ENCODE results near the gene OSBP2.

Gene OSBP2

GRCh38 chr22:30694640-30695350 is at the start of gene OSBP2:
OSBP2 (plus strand) TSS chr22:30694874; CDS start chr22:30694910, 36 bp downstream.
- DNase-seq (ENCODE audit: low read depth) = no peak
- TF ChIP-seq CTCF (conservative IDR thresholded peaks at IDR 0.05; ENCODE audit: low read length) = 0 out of 2 replicates have a peak, but pooled peaks have one; percentile 4
- peak within 1 kb of the TSS; percentile 65 for H3K4me3 ChIP-seq (ENCODE audit: low read length)

- no peak for DNase-seq (ENCODE audit: low read depth)
- no peak overlapping the region for H3K4me3 ChIP-seq (ENCODE audit: low read length)
- TF ChIP-seq CTCF (conservative IDR thresholded peaks at IDR 0.05; ENCODE audit: low read length) = no peak
Measured at GRCh38 chr22:30646518-30647160, 48.0 kb upstream of the OSBP2 start.

GRCh38 chr22:30647536-30647935 is 47.1 kb upstream of the OSBP2 start:
- DNase-seq (ENCODE audit: low read depth) = no peak
- TF ChIP-seq CTCF (conservative IDR thresholded peaks at IDR 0.05; ENCODE audit: low read length) = no peak
- no peak overlapping the region for H3K4me3 ChIP-seq (ENCODE audit: low read length)

- no peak for TF ChIP-seq CTCF (conservative IDR thresholded peaks at IDR 0.05; ENCODE audit: low read length)
- no peak for DNase-seq (ENCODE audit: low read depth)
- H3K4me3 ChIP-seq (ENCODE audit: low read length) = no peak overlapping the region
Measured at GRCh38 chr22:30648825-30649224, 45.8 kb upstream of the OSBP2 start.

- DNase-seq (ENCODE audit: low read depth) = peak; percentile 56
- TF ChIP-seq CTCF (conservative IDR thresholded peaks at IDR 0.05; ENCODE audit: low read length) = 0 out of 2 replicates have a peak, but pooled peaks have one; percentile 4
Measured at GRCh38 chr22:30649430-30650007, 45.2 kb upstream of the OSBP2 start.

GRCh38 chr22:30650508-30651116 is 44.1 kb upstream of the OSBP2 start:
- no peak for DNase-seq (ENCODE audit: low read depth)
- TF ChIP-seq CTCF (conservative IDR thresholded peaks at IDR 0.05; ENCODE audit: low read length) = no peak

More at GRCh38 chr22:30649430-30650007, 45.2 kb upstream of the OSBP2 start:
- no peak overlapping the region for H3K4me3 ChIP-seq (ENCODE audit: low read length)

More at GRCh38 chr22:30650508-30651116, 44.1 kb upstream of the OSBP2 start:
- H3K4me3 ChIP-seq (ENCODE audit: low read length) = no peak overlapping the region
